Neural progenitor cell (in vitro differentiated cells): ENCODE data around the gene NUDT15. TPM values are rescaled to one million over a fixed set of nuclear protein-coding genes. Genes with fewer than 3 reads are reported as not detected.

Experiments used
- DNase-seq: peaks from one replicate; pipeline ENCODE4 v3.0.0-alpha.2; 2016; ENCODE audit warnings: low spot score
- H2AFZ ChIP-seq: fragments of 200-600 bp; sonication (generic); replicated peaks from 2 replicates; pipeline ENCODE4 v1.6.1; 2016; ENCODE audit warnings: antibody characterized with exemption
- H3F3A ChIP-seq: fragments of 200-600 bp; sonication (generic); 2 replicates; pipeline ENCODE4 v1.6.1; 2016; ENCODE audit warnings: antibody characterized with exemption, low read depth
- H3K27ac ChIP-seq: fragments of 200-600 bp; sonication (generic); 2 replicates; pipeline ENCODE4 v1.5.1; 2016; ENCODE audit warnings: mild to moderate bottlenecking
- H3K27me3 ChIP-seq: fragments of 200-600 bp; sonication (generic); 2 replicates; pipeline ENCODE4 v1.6.1; 2016; ENCODE audit warnings: mild to moderate bottlenecking, moderate library complexity
- H3K36me3 ChIP-seq: fragments of 200-600 bp; sonication (generic); 2 replicates; pipeline ENCODE4 v1.5.1; 2016
- H3K4me1 ChIP-seq: fragments of 200-600 bp; sonication (generic); 2 replicates; pipeline ENCODE4 v1.6.1; 2016; ENCODE audit warnings: mixed run types
- H3K4me2 ChIP-seq: fragments of 200-600 bp; sonication (generic); 2 replicates; pipeline ENCODE4 v1.6.1; 2016
- H3K4me3 ChIP-seq: fragments of 200-600 bp; sonication (generic); 2 replicates; pipeline ENCODE4 v1.5.1; 2016
- H3K79me2 ChIP-seq: fragments of 200-600 bp; sonication (generic); 2 replicates; pipeline ENCODE4 v1.6.1; 2016; ENCODE audit warnings: low read depth
- H3K9ac ChIP-seq: fragments of 200-600 bp; sonication (generic); 2 replicates; pipeline ENCODE4 v1.6.1; 2016
- H3K9me3 ChIP-seq: fragments of 200-600 bp; sonication (generic); 2 replicates; pipeline ENCODE4 v1.5.1; 2016; ENCODE audit warnings: low read depth
- H4K20me1 ChIP-seq: fragments of 200-600 bp; sonication (generic); 2 replicates; pipeline ENCODE4 v1.6.1; 2016; ENCODE audit warnings: low read depth
- H3K27ac Mint-ChIP-seq: 3 replicates; pipeline ENCODE4 v1.8.0; 2021; ENCODE audit warnings: mixed read lengths
- H3K27me3 Mint-ChIP-seq: 2 replicates; pipeline ENCODE4 v1.8.0; 2022; ENCODE audit warnings: low read depth, mild to moderate bottlenecking, inconsistent platforms, moderate library complexity, mixed read lengths; ENCODE audit not compliant: insufficient read depth
- H3K36me3 Mint-ChIP-seq: 3 replicates; pipeline ENCODE4 v1.8.0; 2021; ENCODE audit warnings: mixed read lengths
- H3K4me1 Mint-ChIP-seq: 3 replicates; pipeline ENCODE4 v1.8.0; 2021; ENCODE audit warnings: mixed read lengths
- H3K4me3 Mint-ChIP-seq: 3 replicates; pipeline ENCODE4 v1.8.0; 2021; ENCODE audit warnings: mild to moderate bottlenecking, moderate library complexity, mixed read lengths
- H3K9me3 Mint-ChIP-seq: 3 replicates; pipeline ENCODE4 v1.8.0; 2020; ENCODE audit warnings: mixed read lengths
- CTCF ChIP-seq: fragments of 200-600 bp; sonication (generic); IDR thresholded peaks from 2 replicates; pipeline ENCODE4 v1.5.1; 2017; ENCODE audit warnings: antibody characterized with exemption, mild to moderate bottlenecking
- EZH2 ChIP-seq: fragments of 200-600 bp; sonication (generic); IDR thresholded peaks from 2 replicates; pipeline ENCODE4 v1.6.1; 2017; ENCODE audit warnings: antibody characterized with exemption, mild to moderate bottlenecking, moderate library complexity
- EZH2phosphoT487 ChIP-seq: fragments of 200-600 bp; sonication (generic); IDR thresholded peaks from 2 replicates; pipeline ENCODE4 v1.6.1; 2017; ENCODE audit warnings: antibody characterized with exemption
- total RNA-seq: library from RNA; depleted of rRNA; stranded (reverse); fragments of >200 nt; gene quantifications from 2 replicates; pipeline ENCODE4 v1.2.3, GENCODE V29; 2015; ENCODE audit warnings: low replicate concordance

NUDT15 gene
- total RNA-seq, 1 donor from 2014 or later = 63.8 TPM

GRCh38 chr13:47991859-47992258, 45.7 kb upstream of the NUDT15 start:
- H3K4me1 Mint-ChIP-seq = no peaks in the 10 kb centered on the region

GRCh38 chr13:47997384-47997783, 40.1 kb upstream of the NUDT15 start:
- no peaks in the 10 kb centered on the region for H3K27me3 ChIP-seq
- Mint-ChIP-seq H3K27ac (no peak overlapping the region), H3K4me3 (no peak overlapping the region), H3K27me3 (peaks cover 4% of the 10 kb centered on the region), H3K9me3 (no peaks in the 10 kb centered on the region), H3K4me1 (peaks cover 21% of the 10 kb centered on the region), H3K36me3 (peaks cover 23% of the 10 kb centered on the region)
- H3K27ac ChIP-seq = no peak overlapping the region
- H3K36me3 ChIP-seq = peaks cover 11% of the 10 kb centered on the region
- no peak overlapping the region for H2AFZ ChIP-seq
- H3K9ac ChIP-seq = no peak overlapping the region
- H3K4me2 ChIP-seq = no peak overlapping the region
- H3F3A ChIP-seq = peaks cover 9% of the 10 kb centered on the region
- H3K9me3 ChIP-seq = no peaks in the 10 kb centered on the region
- DNase-seq = no peak
- H3K79me2 ChIP-seq = peaks cover 82% of the 10 kb centered on the region
- no peak overlapping the region for H3K4me3 ChIP-seq
- TF ChIP-seq EZH2 (no peak), EZH2phosphoT487 (no peak), CTCF (no peak)
- H4K20me1 ChIP-seq = no peaks in the 10 kb centered on the region
- peaks cover 11% of the 10 kb centered on the region for H3K4me1 ChIP-seq

More at GRCh38 chr13:47991859-47992258, 45.7 kb upstream of the NUDT15 start:
- H3K4me3 ChIP-seq = no peak overlapping the region
- H3K4me3 Mint-ChIP-seq = no peak overlapping the region
- TF ChIP-seq CTCF (no peak), EZH2phosphoT487 (no peak), EZH2 (no peak)
- H3K27me3 Mint-ChIP-seq = peaks cover 2% of the 10 kb centered on the region
- H3K9me3 ChIP-seq = no peaks in the 10 kb centered on the region
- peaks cover 29% of the 10 kb centered on the region for H3K36me3 ChIP-seq
- H3K4me1 ChIP-seq = no peaks in the 10 kb centered on the region
- H4K20me1 ChIP-seq = no peaks in the 10 kb centered on the region
- H3K79me2 ChIP-seq = peaks cover 68% of the 10 kb centered on the region
- H3K27ac Mint-ChIP-seq = no peak overlapping the region
- no peak for DNase-seq
- H3K27me3 ChIP-seq = no peaks in the 10 kb centered on the region
- no peak overlapping the region for H3K27ac ChIP-seq
- H3K9ac ChIP-seq = no peak overlapping the region
- no peak overlapping the region for H3K4me2 ChIP-seq
- H3K36me3 Mint-ChIP-seq = peaks cover 45% of the 10 kb centered on the region
- no peaks in the 10 kb centered on the region for H3F3A ChIP-seq
- H3K9me3 Mint-ChIP-seq = no peaks in the 10 kb centered on the region
- H2AFZ ChIP-seq = no peak overlapping the region

- TF ChIP-seq EZH2phosphoT487 = no peak
- TF ChIP-seq CTCF = no peak
- TF ChIP-seq EZH2 = no peak
- no peak for DNase-seq
- H3K27ac Mint-ChIP-seq = no peak overlapping the region
These were observed 37.6 kb upstream of the NUDT15 start for GRCh38 chr13:47999973-48000372.

More at GRCh38 chr13:47999973-48000372, 37.6 kb upstream of the NUDT15 start:
- H3K4me3 ChIP-seq = peak overlapping the region; percentile 93
- H3K27ac ChIP-seq = no peak overlapping the region
- no peak overlapping the region for H2AFZ ChIP-seq
- peaks cover 21% of the 10 kb centered on the region for H3K4me1 Mint-ChIP-seq
- peak overlapping the region; percentile 88 for H3K9ac ChIP-seq
- H3K79me2 ChIP-seq = peaks cover 61% of the 10 kb centered on the region
- H3K27me3 Mint-ChIP-seq = peaks cover 4% of the 10 kb centered on the region
- H3K36me3 ChIP-seq = peaks cover 5% of the 10 kb centered on the region
- no peaks in the 10 kb centered on the region for H3K9me3 ChIP-seq
- peaks cover 10% of the 10 kb centered on the region for H3K36me3 Mint-ChIP-seq
- H3K4me2 ChIP-seq = peak overlapping the region; percentile 81
- H4K20me1 ChIP-seq = no peaks in the 10 kb centered on the region
- H3K4me1 ChIP-seq = peaks cover 11% of the 10 kb centered on the region
- no peaks in the 10 kb centered on the region for H3K9me3 Mint-ChIP-seq
- H3K27me3 ChIP-seq = no peaks in the 10 kb centered on the region
- H3F3A ChIP-seq = peaks cover 10% of the 10 kb centered on the region
- peak overlapping the region; percentile 99 for H3K4me3 Mint-ChIP-seq
